ENCODE data around the gene MED1.
A peak's percentile ranks its signal among the peaks of the same experiment; 100 is the strongest.
"Not testable (repeated sequence)": the region's sequence is repeated elsewhere in the genome, so short reads cannot be mapped to it uniquely, and the experiment has no call there.

MED1 gene

GRCh38 chr17:39416141-39416540 lies 34.9 kb downstream of the MED1 start:
- DNase-seq (ENCODE audit: low read depth in 2 of 3, low spot score in 2 of 3) = no peak

- DNase-seq (ENCODE audit: low read depth in 2 of 3, low spot score in 2 of 3) = no peak
These were observed 40.8 kb downstream of the MED1 start for GRCh38 chr17:39410279-39410678.

DNA sequence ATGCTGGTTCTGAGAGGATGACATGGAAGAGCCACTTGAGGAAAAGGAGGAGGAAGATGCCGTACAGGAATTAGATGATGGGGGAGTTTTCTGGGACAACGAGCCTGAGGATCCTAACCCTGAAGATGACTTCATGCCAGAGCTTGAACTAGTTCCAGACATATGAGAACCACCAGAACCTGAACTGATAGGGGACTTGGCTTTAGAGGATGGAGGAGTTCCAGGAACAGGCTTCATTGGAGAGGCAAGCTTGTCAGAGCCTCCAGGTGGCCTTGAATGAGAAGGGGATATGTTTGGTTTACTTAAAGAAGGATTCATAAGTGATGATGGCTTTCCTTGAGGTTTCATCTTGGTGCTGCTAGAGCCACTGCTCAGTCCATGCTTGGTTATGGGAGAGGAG lies 42.7 kb downstream of the MED1 start:
- DNase-seq (ENCODE audit: low read depth in 2 of 3, low spot score in 2 of 3) = no peak

- no peak for DNase-seq (ENCODE audit: low read depth in 2 of 3, low spot score in 2 of 3)
These were observed 44.1 kb downstream of the MED1 start for GRCh38 chr17:39406951-39407350.

DNA sequence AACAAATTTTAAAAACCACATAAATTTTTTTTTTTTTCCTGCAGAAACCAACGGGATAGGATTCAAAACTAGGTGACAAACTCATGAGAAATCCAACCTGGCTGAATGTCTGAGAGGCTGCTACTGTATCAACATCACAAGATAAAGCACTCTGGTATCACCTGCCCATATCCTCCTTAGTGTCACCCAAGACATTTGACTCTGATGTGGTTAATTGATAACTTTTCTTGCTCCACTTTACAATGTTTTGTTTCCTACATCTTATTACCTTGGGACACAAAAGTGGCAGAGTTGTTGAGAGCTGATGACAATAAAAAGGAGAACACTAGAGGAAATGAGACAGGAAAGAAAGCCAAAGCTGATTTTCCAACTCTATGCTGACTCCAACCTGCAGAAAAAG lies 45.6 kb downstream of the MED1 start:
- no peak for DNase-seq (ENCODE audit: low read depth in 2 of 3, low spot score in 2 of 3)

DNA sequence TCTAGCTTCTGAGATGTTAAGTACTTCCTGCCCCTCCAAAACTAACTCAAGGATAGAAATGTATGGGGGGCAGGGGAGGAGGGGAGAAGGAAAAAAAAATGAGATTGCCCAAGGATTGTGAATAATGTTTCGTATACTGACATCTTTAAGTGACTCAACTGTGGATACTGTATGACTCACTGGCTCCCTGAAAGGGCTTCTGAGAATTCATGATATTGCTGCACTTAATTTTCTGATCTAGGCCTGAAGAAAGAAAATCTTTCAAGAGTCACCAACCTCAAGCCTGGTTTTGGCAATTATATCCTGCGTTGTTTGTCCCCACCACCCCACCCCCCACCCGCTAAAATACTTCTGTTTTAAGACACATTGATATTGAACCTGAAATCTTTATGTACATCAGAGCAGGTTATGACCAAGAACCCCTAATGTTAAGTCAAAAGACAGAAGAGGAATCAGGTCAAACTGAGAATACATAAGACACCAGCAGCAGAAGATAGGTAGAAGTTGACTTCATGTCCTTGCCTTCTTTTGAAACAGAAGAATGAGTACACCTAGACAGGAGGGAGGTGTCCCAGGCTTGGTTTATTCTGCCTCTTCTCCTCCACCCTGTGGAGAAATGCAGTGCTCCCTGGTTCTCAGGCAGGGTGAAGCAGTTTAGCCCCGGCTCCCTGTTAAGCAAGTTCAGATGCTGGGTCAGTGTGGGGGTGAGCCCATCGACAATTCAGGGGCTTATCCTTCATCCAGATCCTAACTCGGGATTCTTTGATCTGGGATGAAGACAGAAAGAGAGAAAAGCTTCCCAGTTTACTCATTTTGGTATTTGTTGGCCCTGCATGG lies 46.3 kb downstream of the MED1 start:
- DNase-seq (ENCODE audit: low read depth in 2 of 3, low spot score in 2 of 3) = no peak

- no peak for DNase-seq (ENCODE audit: low read depth in 2 of 3, low spot score in 2 of 3)
These were observed 48.0 kb downstream of the MED1 start for GRCh38 chr17:39402890-39403605.

DNA sequence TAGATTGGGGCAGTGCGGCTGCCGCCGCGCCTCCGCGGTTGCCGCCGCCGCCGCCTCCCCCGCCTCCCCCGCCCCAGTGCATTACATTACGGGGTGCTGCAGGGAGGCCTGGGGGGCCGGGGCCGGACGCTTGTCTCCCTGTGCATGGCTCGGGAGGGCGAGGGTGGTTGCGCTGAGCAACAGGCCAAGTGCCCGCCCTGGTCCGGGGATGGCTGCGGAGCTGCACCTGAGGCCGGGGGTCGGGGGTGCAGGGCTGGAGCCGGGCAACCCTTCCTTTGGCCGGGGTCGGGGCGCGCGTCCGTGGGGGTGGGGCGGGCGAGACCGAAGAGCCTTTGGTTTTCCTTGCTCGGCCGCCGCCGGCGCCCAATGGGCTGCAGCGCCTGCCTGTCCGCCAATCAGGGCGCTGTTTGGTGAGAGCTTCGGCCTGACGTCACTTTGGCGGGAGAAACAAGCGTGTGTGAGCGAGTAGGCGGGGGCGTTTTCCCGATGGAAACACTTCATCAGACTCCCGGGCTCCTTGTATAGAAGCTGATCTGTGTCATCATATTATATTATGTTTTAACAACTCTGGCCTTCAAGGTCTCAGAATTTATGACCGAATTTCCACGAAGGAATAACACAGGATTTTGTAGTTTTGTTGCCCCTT lies 48.7 kb downstream of the MED1 start:
- DNase-seq (ENCODE audit: low read depth in 2 of 3, low spot score in 2 of 3) = peak; percentile 74 to 89 (median 87)

- DNase-seq (ENCODE audit: low read depth in 2 of 3, low spot score in 2 of 3) = peak; percentile 79 to 92 (median 86)
These were observed 49.4 kb downstream of the MED1 start, which contains the start of gene FBXL20 for GRCh38 chr17:39401412-39402243. Gene FBXL20 (minus strand): TSS chr17:39401626. CDS start chr17:39401402, 224 bp downstream.

DNA sequence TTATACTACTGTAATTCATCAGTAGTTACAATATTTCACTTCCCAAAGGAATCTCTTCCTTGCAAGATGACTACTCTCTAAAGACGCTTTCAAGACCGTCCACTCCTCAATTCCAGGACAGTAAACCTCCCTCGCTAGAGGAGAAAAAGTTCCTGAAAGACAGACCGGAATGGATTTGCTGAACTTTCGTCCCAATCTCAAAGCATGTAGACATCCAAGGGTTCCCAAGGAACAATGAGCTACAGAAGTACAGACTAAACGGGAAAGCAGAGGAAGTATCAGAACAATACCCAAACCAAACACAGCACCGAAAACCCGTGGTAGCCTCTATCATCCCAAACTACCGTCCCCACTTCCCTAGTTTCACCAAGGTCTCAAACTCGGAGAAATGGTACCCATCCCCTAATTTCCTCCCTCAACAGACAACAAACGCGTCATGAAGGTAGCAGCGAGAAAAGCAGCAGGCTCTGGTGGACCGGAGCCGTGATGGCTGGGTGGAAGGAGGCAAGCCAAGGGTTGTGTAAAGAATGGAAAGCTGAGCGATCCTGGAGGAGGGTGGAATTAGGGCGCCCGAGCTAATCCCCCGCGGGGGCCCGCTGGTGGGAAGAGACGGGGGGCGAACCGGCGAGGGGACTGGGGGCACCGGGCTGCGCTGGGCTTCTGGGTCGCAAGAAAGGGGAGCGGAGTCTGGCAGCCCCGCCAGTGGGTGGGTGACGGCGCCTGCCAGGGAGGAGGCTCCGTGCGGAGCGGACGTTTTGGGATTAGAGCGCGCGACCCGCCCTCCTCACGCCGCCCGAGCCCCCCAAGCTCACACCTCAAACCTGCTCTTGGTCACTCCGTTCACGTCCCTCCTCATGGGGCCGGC lies 50.3 kb downstream of the MED1 start:
- no peak for DNase-seq (ENCODE audit: low read depth in 2 of 3, low spot score in 2 of 3)

GRCh38 chr17:39399791-39400190 lies 51.3 kb downstream of the MED1 start:
- no peak for DNase-seq (ENCODE audit: low read depth in 2 of 3, low spot score in 2 of 3)

- DNase-seq (ENCODE audit: low read depth in 2 of 3, low spot score in 2 of 3) = no peak
These were observed 57.3 kb downstream of the MED1 start for GRCh38 chr17:39393736-39394135.

GRCh38 chr17:39391448-39391847 lies 59.6 kb downstream of the MED1 start:
- no peak for DNase-seq (ENCODE audit: low read depth in 2 of 3, low spot score in 2 of 3)

DNA sequence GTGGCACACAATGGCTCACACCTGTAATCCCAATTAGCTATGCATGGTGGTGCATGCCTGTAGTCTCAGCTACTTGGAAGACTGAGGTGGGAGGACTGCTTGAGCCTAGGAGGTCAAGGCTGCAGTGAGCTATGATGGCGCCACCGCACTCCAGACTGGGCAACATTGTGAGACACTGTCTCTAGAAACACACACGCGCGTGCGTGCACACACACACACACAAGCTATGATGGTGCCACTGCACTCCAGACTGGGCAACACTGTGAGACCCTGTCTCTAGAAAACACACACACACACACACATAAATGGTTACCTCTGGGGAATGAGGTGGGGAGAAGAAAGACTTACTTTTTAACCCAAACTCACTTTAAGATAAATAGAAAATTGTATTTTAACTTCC lies 66.0 kb downstream of the MED1 start:
- DNase-seq (ENCODE audit: low read depth in 2 of 3, low spot score in 2 of 3) = no peak

- no peak for DNase-seq (ENCODE audit: low read depth in 2 of 3, low spot score in 2 of 3)
These were observed 70.9 kb downstream of the MED1 start for GRCh38 chr17:39380144-39380543.

- DNase-seq (ENCODE audit: low read depth in 2 of 3, low spot score in 2 of 3) = no peak
These were observed 74.6 kb downstream of the MED1 start for GRCh38 chr17:39376434-39376833.

GRCh38 chr17:39367805-39368204 lies 83.3 kb downstream of the MED1 start:
- not testable (repeated sequence) for DNase-seq (ENCODE audit: low read depth in 2 of 3, low spot score in 2 of 3)

GRCh38 chr17:39365872-39366271 lies 85.2 kb downstream of the MED1 start:
- DNase-seq (ENCODE audit: low read depth in 2 of 3, low spot score in 2 of 3) = no peak

DNA sequence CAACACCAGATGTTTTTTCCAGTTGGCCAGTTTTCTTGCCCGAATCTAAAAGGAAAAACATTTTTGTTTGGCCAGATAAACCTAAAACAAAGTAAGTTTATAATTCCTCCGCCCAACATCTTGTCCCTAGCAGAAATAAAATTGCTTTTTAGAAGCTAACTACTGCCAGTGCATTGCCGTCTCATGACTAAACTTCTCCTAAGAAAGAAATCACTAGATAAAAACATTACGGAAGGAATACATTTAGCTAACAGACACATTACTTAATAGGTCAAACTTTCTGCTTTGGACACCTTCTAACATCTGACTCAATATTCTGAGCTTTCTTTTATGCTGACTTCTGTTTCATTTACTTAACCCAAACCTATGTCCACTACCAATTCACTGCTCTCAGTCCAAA lies 85.8 kb downstream of the MED1 start:
- DNase-seq (ENCODE audit: low read depth in 2 of 3, low spot score in 2 of 3) = no peak
